Measurements from ENCODE around the gene ZBTB4. TPM values are rescaled to one million over a fixed set of nuclear protein-coding genes. Genes with fewer than 3 reads are reported as not detected.

Gene ZBTB4
- total RNA-seq, 1 donor from 2014 or later = 31.2 TPM

GRCh38 chr17:7440113-7440833 is 39.2 kb downstream of the ZBTB4 start:
- H3K9me3 ChIP-seq (ENCODE audit: insufficient read depth, low read depth, low read length) = no peaks in the 10 kb centered on the region
- peak overlapping the region; percentile 72 for H2AFZ ChIP-seq (ENCODE audit: low read depth, low read length)
- H3K9ac ChIP-seq (ENCODE audit: low read length) = peak overlapping the region; percentile 33
- H3K27ac ChIP-seq (ENCODE audit: low read depth, low read length) = no peak overlapping the region
- DNase-seq (ENCODE audit: low read depth) (no peak), FAIRE-seq (no peak)
- peak overlapping the region; percentile 51 for H3K4me3 ChIP-seq (ENCODE audit: insufficient read depth, low read depth, low read length)
- peaks cover 27% of the 10 kb centered on the region for H3K27me3 ChIP-seq (ENCODE audit: insufficient read depth, low read length)
- no peaks in the 10 kb centered on the region for H3K79me2 ChIP-seq (ENCODE audit: insufficient read depth, low read length)
- peaks cover 17% of the 10 kb centered on the region for H3K36me3 Mint-ChIP-seq (ENCODE audit: low read depth, unreplicated experiment)
- H3K4me1 ChIP-seq (ENCODE audit: insufficient read depth, low read length) = peaks cover 35% of the 10 kb centered on the region
- H3K27ac Mint-ChIP-seq (ENCODE audit: unreplicated experiment) = peak overlapping the region; percentile 85
- H3K4me2 ChIP-seq (ENCODE audit: low read length) = peak overlapping the region; percentile 82
- TF ChIP-seq EZH2 (IDR thresholded peaks at IDR 0.05; ENCODE audit: insufficient read depth, low read length) = peak; percentile 71
- TF ChIP-seq CTCF (IDR thresholded peaks at IDR 0.05; ENCODE audit: insufficient read depth, low read depth, low read length) = no peak
- no peaks in the 10 kb centered on the region for H3K36me3 ChIP-seq (ENCODE audit: insufficient read depth, low read length)
- H3K4me3 Mint-ChIP-seq (ENCODE audit: unreplicated experiment) = peak overlapping the region; percentile 89
- peaks cover 2% of the 10 kb centered on the region for H3K27me3 Mint-ChIP-seq (ENCODE audit: low read depth, unreplicated experiment)
- no peaks in the 10 kb centered on the region for H3K9me3 Mint-ChIP-seq (ENCODE audit: unreplicated experiment)
- H3K4me1 Mint-ChIP-seq (ENCODE audit: low read depth, unreplicated experiment) = peaks cover 19% of the 10 kb centered on the region
- H4K20me1 ChIP-seq (ENCODE audit: insufficient read depth, low read length) = peaks cover 13% of the 10 kb centered on the region

DNA sequence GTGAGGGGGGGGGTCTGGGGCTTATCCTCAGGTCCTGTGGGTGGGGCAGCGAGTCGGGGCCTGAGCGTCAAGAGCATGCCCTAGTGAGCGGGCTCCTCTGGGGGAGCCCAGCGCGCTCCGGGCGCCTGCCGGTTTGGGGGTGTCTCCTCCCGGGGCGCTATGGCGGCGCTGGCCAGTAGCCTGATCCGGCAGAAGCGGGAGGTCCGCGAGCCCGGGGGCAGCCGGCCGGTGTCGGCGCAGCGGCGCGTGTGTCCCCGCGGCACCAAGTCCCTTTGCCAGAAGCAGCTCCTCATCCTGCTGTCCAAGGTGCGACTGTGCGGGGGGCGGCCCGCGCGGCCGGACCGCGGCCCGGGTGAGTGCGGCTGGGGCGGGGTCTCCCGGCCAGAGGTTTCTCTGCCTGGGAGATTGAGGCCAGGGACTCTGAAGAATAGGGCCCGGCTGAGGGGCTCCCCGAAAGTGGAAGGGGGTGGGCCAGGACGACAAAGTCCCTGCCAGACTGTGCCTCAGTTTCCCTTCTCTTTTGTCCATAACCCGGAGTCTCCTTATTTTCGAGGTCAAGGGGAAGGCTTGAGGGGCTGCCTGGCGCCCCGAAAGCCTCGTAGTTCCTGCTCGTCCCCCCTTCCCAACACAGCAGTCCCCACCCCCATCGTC is 39.8 kb downstream of the ZBTB4 start, which contains the start of gene FGF11:
Gene FGF11 (plus strand): TSS at position 51 of the 651 bp plus-strand sequence. CDS start 109 bp downstream, at position 160.
- H3K4me1 Mint-ChIP-seq (ENCODE audit: low read depth, unreplicated experiment) = peaks cover 17% of the 10 kb centered on the region

More for the DNA sequence above, 39.8 kb downstream of the ZBTB4 start, which contains the start of gene FGF11:
- FAIRE-seq = no peak
- Histone ChIP-seq H3K79me2 (ENCODE audit: insufficient read depth, low read length) (no peaks in the 10 kb centered on the region), H4K20me1 (ENCODE audit: insufficient read depth, low read length) (peaks cover 13% of the 10 kb centered on the region), H3K4me2 (ENCODE audit: low read length) (peak within 1 kb of the TSS; percentile 84), H3K9me3 (ENCODE audit: insufficient read depth, low read depth, low read length) (no peaks in the 10 kb centered on the region), H3K27me3 (ENCODE audit: insufficient read depth, low read length) (peaks cover 27% of the 10 kb centered on the region), H3K27ac (ENCODE audit: low read depth, low read length) (no peak within 1 kb of the TSS), H3K4me1 (ENCODE audit: insufficient read depth, low read length) (peaks cover 29% of the 10 kb centered on the region), H3K36me3 (ENCODE audit: insufficient read depth, low read length) (no peaks in the 10 kb centered on the region), H3K4me3 (ENCODE audit: insufficient read depth, low read depth, low read length) (peak within 1 kb of the TSS; percentile 51), H3K9ac (ENCODE audit: low read length) (peak within 1 kb of the TSS; percentile 33), H2AFZ (ENCODE audit: low read depth, low read length) (peak within 1 kb of the TSS; percentile 75)
- Mint-ChIP-seq H3K36me3 (ENCODE audit: low read depth, unreplicated experiment) (peaks cover 17% of the 10 kb centered on the region), H3K4me3 (ENCODE audit: unreplicated experiment) (peak within 1 kb of the TSS; percentile 94), H3K9me3 (ENCODE audit: unreplicated experiment) (no peaks in the 10 kb centered on the region), H3K27me3 (ENCODE audit: low read depth, unreplicated experiment) (peaks cover 2% of the 10 kb centered on the region), H3K27ac (ENCODE audit: unreplicated experiment) (peak within 1 kb of the TSS; percentile 85)
- peak; percentile 91 for TF ChIP-seq EZH2 (IDR thresholded peaks at IDR 0.05; ENCODE audit: insufficient read depth, low read length)
- no peak for TF ChIP-seq CTCF (IDR thresholded peaks at IDR 0.05; ENCODE audit: insufficient read depth, low read depth, low read length)
- no peak for DNase-seq (ENCODE audit: low read depth)
